Fibroblast of lung (primary cell): ENCODE data around the gene GABBR2. TPM values are rescaled to one million over a fixed set of nuclear protein-coding genes. Genes with fewer than 3 reads are reported as not detected.

ENCODE experiments used
- DNase-seq, 2 donors: peaks; one replicate each; pipeline versions ENCODE4 v3.0.0 to v3.0.0-alpha.2; 2010; ENCODE audit warnings: low read depth in 2 of 2
- H2AFZ ChIP-seq: 2 replicates; pipeline ENCODE4 v1.5.1; 2012; ENCODE audit warnings: low read length, control low read depth, inconsistent platforms
- H3K27ac ChIP-seq: 2 replicates; pipeline ENCODE4 v1.5.1; 2011; ENCODE audit warnings: low read length, control low read depth; ENCODE audit not compliant: insufficient read depth
- H3K27me3 ChIP-seq: 2 replicates; pipeline ENCODE4 v1.5.1; 2011; ENCODE audit warnings: mild to moderate bottlenecking, low read length; ENCODE audit not compliant: control insufficient read depth, insufficient read depth
- H3K36me3 ChIP-seq: 2 replicates; pipeline ENCODE4 v1.5.1; 2011; ENCODE audit warnings: low read length; ENCODE audit not compliant: control insufficient read depth, insufficient read depth
- H3K4me1 ChIP-seq: 2 replicates; pipeline ENCODE4 v1.5.1; 2011; ENCODE audit warnings: low read length; ENCODE audit not compliant: control insufficient read depth, insufficient read depth; ENCODE audit errors: extremely low read depth
- H3K4me2 ChIP-seq: 2 replicates; pipeline ENCODE4 v1.5.1; 2011; ENCODE audit warnings: low read length, control low read depth; ENCODE audit not compliant: insufficient read depth; ENCODE audit errors: extremely low read depth
- H3K4me3 ChIP-seq, 4 experiments: fragments of 200-600 bp in 1 of 4; sonication (generic) in 1 of 4; replicated peaks in 1 of 4; 2 replicates each; pipeline ENCODE4 v1.5.1; 2011 to 2016; ENCODE audit warnings: low read length in 4 of 4, low read depth in 3 of 4, mild to moderate bottlenecking in 3 of 4, control low read depth in 2 of 4, inconsistent platforms in 1 of 4, mixed read lengths in 1 of 4; ENCODE audit not compliant: insufficient read depth in 1 of 4; ENCODE audit errors: control extremely low read depth in 1 of 4
- H3K79me2 ChIP-seq: 2 replicates; pipeline ENCODE4 v1.5.1; 2012; ENCODE audit warnings: mild to moderate bottlenecking, low read length, inconsistent platforms; ENCODE audit not compliant: control insufficient read depth, insufficient read depth
- H3K9ac ChIP-seq: 2 replicates; pipeline ENCODE4 v1.5.1; 2011; ENCODE audit warnings: mild to moderate bottlenecking, low read length, control low read depth; ENCODE audit not compliant: insufficient read depth
- H3K9me3 ChIP-seq: 2 replicates; pipeline ENCODE4 v1.5.1; 2012; ENCODE audit warnings: low read depth, low read length; ENCODE audit not compliant: control insufficient read depth, insufficient read depth
- H4K20me1 ChIP-seq: 2 replicates; pipeline ENCODE4 v1.5.1; 2011; ENCODE audit warnings: low read length; ENCODE audit not compliant: control insufficient read depth, insufficient read depth; ENCODE audit errors: extremely low read depth
- EZH2 ChIP-seq: IDR thresholded peaks from 2 replicates; pipeline ENCODE4 v1.5.1; 2012; ENCODE audit warnings: low read length, control low read depth, mild to moderate bottlenecking; ENCODE audit errors: missing control alignments
- polyA plus RNA-seq, 2 donors: library from polyadenylated mRNA; depleted of rRNA in 1 of 2; stranded (reverse) in 1 of 2; unstranded in 1 of 2; fragments of >200 nt; gene quantifications; 2 replicates each; pipeline ENCODE4 v1.2.1, GENCODE V29; 2011 to 2012; ENCODE audit warnings: missing spikeins in 1 of 2
- total RNA-seq: library from RNA; depleted of rRNA; stranded (reverse); fragments of >200 nt; gene quantifications from 2 replicates; pipeline ENCODE4 v1.2.1, GENCODE V29; 2014
- TF ChIP-seq, protein P1 (sequence below), 2 donors: IDR thresholded peaks in 1 of 2; conservative IDR thresholded peaks in 1 of 2; 1 replicate in 1 of 2; 2 replicates in 1 of 2; pipeline ENCODE4 v1.5.1; 2011 to 2012; ENCODE audit warnings: low read length in 2 of 2, control low read depth in 1 of 2, inconsistent platforms in 1 of 2, low read depth in 1 of 2, mild to moderate bottlenecking in 1 of 2

The GABBR2 gene
- total and polyA plus RNA-seq, 2 donors (not counting 1 experiment from before 2014, with no cell fraction given) = 0.32 to 0.33 TPM

DNA sequence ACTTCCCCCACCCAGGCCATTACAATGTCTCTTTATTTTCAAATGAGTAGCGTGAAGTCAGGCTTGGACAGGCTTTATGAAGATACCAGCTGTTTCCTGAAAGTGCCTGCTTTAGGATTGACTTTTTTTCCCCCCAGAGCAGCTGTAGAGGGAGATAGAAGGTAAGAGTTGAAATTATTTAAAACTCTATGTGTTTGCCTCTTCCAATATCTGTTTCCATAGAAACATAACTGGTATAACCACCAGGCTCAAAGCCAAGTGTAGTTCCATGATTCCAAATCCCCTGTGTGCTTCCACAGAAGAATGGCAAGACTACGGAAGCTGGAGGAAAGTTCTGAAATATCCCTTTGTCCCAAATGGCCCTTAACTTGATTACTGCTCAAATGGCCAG lies 365.9 kb downstream of the GABBR2 start:
- no peak for DNase-seq
- no peaks in the 10 kb centered on the region for H3K36me3 ChIP-seq
- H3K27me3 ChIP-seq = no peaks in the 10 kb centered on the region
- no peak overlapping the region for H3K4me3 ChIP-seq
- H3K27ac ChIP-seq = no peak overlapping the region
- H2AFZ ChIP-seq = no peak overlapping the region
- TF ChIP-seq, protein P1, sequence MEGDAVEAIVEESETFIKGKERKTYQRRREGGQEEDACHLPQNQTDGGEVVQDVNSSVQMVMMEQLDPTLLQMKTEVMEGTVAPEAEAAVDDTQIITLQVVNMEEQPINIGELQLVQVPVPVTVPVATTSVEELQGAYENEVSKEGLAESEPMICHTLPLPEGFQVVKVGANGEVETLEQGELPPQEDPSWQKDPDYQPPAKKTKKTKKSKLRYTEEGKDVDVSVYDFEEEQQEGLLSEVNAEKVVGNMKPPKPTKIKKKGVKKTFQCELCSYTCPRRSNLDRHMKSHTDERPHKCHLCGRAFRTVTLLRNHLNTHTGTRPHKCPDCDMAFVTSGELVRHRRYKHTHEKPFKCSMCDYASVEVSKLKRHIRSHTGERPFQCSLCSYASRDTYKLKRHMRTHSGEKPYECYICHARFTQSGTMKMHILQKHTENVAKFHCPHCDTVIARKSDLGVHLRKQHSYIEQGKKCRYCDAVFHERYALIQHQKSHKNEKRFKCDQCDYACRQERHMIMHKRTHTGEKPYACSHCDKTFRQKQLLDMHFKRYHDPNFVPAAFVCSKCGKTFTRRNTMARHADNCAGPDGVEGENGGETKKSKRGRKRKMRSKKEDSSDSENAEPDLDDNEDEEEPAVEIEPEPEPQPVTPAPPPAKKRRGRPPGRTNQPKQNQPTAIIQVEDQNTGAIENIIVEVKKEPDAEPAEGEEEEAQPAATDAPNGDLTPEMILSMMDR (conservative IDR thresholded peaks at IDR 0.05 in 1 of 2, IDR thresholded peaks at IDR 0.05 in 1 of 2; ENCODE audit: low read depth in 1 of 2, low read length in 2 of 2) = no peak
- no peak for TF ChIP-seq EZH2
- H3K9ac ChIP-seq = no peak overlapping the region
- no peaks in the 10 kb centered on the region for H3K9me3 ChIP-seq
- H4K20me1 ChIP-seq = no peaks in the 10 kb centered on the region
- no peaks in the 10 kb centered on the region for H3K4me1 ChIP-seq
- H3K79me2 ChIP-seq = no peaks in the 10 kb centered on the region
- no peak overlapping the region for H3K4me2 ChIP-seq

DNA sequence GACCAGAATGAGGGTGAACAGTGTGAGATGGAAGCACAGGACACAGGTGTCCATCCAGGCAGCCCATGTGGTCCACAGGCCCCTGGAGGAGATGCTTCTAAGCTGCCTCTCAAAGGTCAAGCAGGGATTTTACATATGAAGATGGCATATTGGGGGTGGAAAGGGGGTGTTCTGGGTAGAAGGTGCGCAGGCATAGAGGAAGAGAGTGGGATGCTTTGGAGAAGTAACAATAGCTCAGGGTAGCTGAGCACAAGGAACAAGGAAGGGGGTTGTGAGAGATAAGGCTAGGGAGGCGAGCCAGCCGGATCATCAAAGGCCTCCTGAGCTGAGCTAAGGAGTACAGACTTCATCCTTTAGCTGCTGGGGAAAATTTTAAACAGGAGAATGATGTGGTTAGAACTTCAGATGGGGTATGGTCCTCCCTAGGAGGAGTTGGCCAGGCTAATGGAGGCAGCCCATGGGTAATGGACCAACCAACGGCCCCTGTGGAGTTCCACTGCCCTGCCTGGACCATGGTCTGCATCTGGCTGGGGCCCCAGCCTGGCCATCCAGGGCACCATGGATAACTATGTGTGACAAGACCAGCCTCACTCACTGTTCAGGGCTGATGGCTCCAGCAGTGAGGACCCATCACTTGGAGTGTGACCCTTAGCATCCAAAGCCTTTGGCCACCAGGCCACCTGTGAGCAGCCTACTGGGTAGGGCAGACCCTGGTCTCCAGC lies 366.5 kb downstream of the GABBR2 start:
- Histone ChIP-seq H3K4me2 (no peak overlapping the region), H3K4me1 (no peaks in the 10 kb centered on the region), H3K79me2 (no peaks in the 10 kb centered on the region), H3K4me3 (no peak overlapping the region), H3K9ac (no peak overlapping the region), H3K27ac (no peak overlapping the region), H2AFZ (no peak overlapping the region), H3K9me3 (no peaks in the 10 kb centered on the region), H3K27me3 (no peaks in the 10 kb centered on the region), H3K36me3 (no peaks in the 10 kb centered on the region), H4K20me1 (no peaks in the 10 kb centered on the region)
- TF ChIP-seq EZH2 = no peak
- TF ChIP-seq, protein P1 (conservative IDR thresholded peaks at IDR 0.05 in 1 of 2, IDR thresholded peaks at IDR 0.05 in 1 of 2; ENCODE audit: low read depth in 1 of 2, low read length in 2 of 2) = no peak
- DNase-seq = no peak

DNA sequence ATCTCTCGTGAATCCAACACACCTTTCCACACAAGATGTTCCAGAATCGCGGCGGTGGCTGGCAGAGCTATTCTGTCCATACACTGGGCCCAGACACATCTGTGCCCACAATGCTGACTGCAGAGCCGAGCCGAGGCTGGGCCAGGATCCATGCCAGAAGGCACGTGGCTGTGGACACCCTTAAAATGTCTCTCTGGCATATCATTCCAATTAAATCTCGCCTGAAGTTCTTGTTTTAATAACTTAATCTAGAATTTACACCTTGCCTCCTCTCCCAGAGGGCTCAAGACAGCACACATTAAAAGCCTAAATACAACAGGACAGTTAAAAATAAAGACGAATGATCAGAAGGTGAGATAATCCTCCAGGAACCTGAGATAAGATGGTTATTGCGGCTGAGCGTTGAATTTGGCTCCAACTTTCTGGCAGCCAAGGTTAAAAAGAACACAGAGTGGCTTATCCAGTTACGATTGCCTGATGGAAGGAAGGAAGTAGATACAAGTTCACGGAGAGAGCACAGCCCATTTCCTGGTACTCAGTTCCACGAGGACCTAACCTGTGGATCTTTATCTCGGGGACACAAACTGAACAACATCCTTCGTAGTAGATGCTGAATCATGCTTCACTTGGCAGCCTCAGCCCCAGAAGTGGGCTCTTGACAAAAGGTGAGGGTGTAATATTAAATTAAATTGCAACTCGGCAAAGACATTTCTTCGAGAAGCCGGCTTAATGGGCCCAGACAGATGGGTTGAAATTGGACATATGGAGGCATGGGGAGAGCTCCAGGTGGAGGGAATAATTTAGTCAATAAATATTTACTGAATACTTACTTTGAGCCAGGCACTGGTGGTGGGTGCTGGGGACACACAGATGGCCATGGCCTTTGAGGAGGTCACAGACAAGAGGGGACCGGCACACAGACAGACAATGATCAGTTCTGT lies 367.3 kb downstream of the GABBR2 start:
- DNase-seq = no peak
- Histone ChIP-seq H2AFZ (no peak overlapping the region), H3K36me3 (no peaks in the 10 kb centered on the region), H3K9ac (no peak overlapping the region), H3K27ac (no peak overlapping the region), H3K9me3 (no peaks in the 10 kb centered on the region), H3K4me3 (no peak overlapping the region), H3K27me3 (no peaks in the 10 kb centered on the region), H3K4me1 (no peaks in the 10 kb centered on the region), H4K20me1 (no peaks in the 10 kb centered on the region), H3K4me2 (no peak overlapping the region), H3K79me2 (no peaks in the 10 kb centered on the region)
- no peak for TF ChIP-seq EZH2
- TF ChIP-seq, protein P1 (conservative IDR thresholded peaks at IDR 0.05 in 1 of 2, IDR thresholded peaks at IDR 0.05 in 1 of 2; ENCODE audit: low read depth in 1 of 2, low read length in 2 of 2) = no peak
